Neural cell (in vitro differentiated cells): ENCODE measurements around the gene OR5T3. TPM values are rescaled to one million over a fixed set of nuclear protein-coding genes. Genes with fewer than 3 reads are reported as not detected.

ENCODE experiments used
- H2AFZ ChIP-seq: fragments of 200-600, 300-800 bp; sonication (generic), shearing (Covaris generic); 2 replicates; pipeline ENCODE4 v1.6.0; 2014; ENCODE audit warnings: low read depth, mild to moderate bottlenecking, antibody characterized with exemption, low read length, moderate library complexity
- H3F3A ChIP-seq: fragments of 200-600 bp; shearing (Covaris generic); 2 replicates; pipeline ENCODE4 v1.6.1; 2016; ENCODE audit warnings: mild to moderate bottlenecking, moderate library complexity, mixed read lengths, antibody characterized with exemption, low read length; ENCODE audit not compliant: insufficient read depth, poor library complexity, severe bottlenecking
- H3K27ac ChIP-seq: fragments of 200-600, 300-800 bp; sonication (generic), shearing (Covaris generic); 2 replicates; pipeline ENCODE4 v1.5.1; 2014; ENCODE audit warnings: mild to moderate bottlenecking, low read length, moderate library complexity
- H3K27me3 ChIP-seq: fragments of 300-800, 200-600 bp; sonication (generic), shearing (Covaris generic); 2 replicates; pipeline ENCODE4 v1.6.0; 2014; ENCODE audit warnings: mild to moderate bottlenecking, low read depth, low read length, moderate library complexity; ENCODE audit not compliant: insufficient read depth
- H3K36me3 ChIP-seq: fragments of 300-800, 200-600 bp; sonication (generic), shearing (Covaris generic); 2 replicates; pipeline ENCODE4 v1.5.1; 2014; ENCODE audit warnings: mild to moderate bottlenecking, antibody characterized with exemption, low read length, moderate library complexity; ENCODE audit not compliant: insufficient read depth
- H3K4me2 ChIP-seq: fragments of 300-800, 200-600 bp; sonication (generic), shearing (Covaris generic); 2 replicates; pipeline ENCODE4 v1.6.0; 2014; ENCODE audit warnings: mild to moderate bottlenecking, low read length
- H3K4me3 ChIP-seq: fragments of 300-800, 200-600 bp; sonication (generic), shearing (Covaris generic); 2 replicates; pipeline ENCODE4 v1.5.1; 2014; ENCODE audit warnings: mild to moderate bottlenecking, low read length, moderate library complexity
- H3K79me2 ChIP-seq: fragments of 200-600 bp; shearing (Covaris generic); replicated peaks from 2 replicates; pipeline ENCODE4 v1.6.0; 2014; ENCODE audit warnings: mild to moderate bottlenecking, low read length, moderate library complexity; ENCODE audit not compliant: insufficient read depth
- H3K9ac ChIP-seq: fragments of 300-800, 200-600 bp; sonication (generic), shearing (Covaris generic); 2 replicates; pipeline ENCODE4 v1.6.1; 2016; ENCODE audit warnings: mild to moderate bottlenecking, low read length, mixed read lengths
- H3K9me2 ChIP-seq: fragments of 200-600 bp; shearing (Covaris generic); 2 replicates; pipeline ENCODE4 v1.6.1; 2016; ENCODE audit warnings: mild to moderate bottlenecking, low read length, mixed read lengths; ENCODE audit not compliant: insufficient read depth
- H3K9me3 ChIP-seq: fragments of 200-600, 300-800 bp; sonication (generic), shearing (Covaris generic); 2 replicates; pipeline ENCODE4 v1.6.1; 2016; ENCODE audit warnings: mild to moderate bottlenecking, mixed run types, low read length, moderate library complexity, mixed read lengths
- H4K20me1 ChIP-seq: fragments of 200-600 bp; shearing (Covaris generic); 2 replicates; pipeline ENCODE4 v1.6.1; 2016; ENCODE audit warnings: mild to moderate bottlenecking, mixed run types; ENCODE audit not compliant: insufficient read depth
- EP300 ChIP-seq: fragments of 450-650 bp; conservative IDR thresholded peaks from 2 replicates; pipeline ENCODE4 v1.6.1; 2014; ENCODE audit warnings: antibody characterized with exemption, mild to moderate bottlenecking, moderate library complexity; ENCODE audit not compliant: poor library complexity, severe bottlenecking
- EZH2 ChIP-seq: fragments of 200-600, 300-800 bp; shearing (Covaris generic), sonication (generic); IDR thresholded peaks from 2 replicates; pipeline ENCODE4 v1.6.1; 2014; ENCODE audit warnings: antibody characterized with exemption, low read length, borderline replicate concordance, mild to moderate bottlenecking; ENCODE audit not compliant: insufficient read depth, poor library complexity, severe bottlenecking
- MXI1 ChIP-seq: fragments of 450-650 bp; conservative IDR thresholded peaks from 2 replicates; pipeline ENCODE4 v1.6.1; 2014; ENCODE audit warnings: antibody characterized with exemption, mild to moderate bottlenecking; ENCODE audit not compliant: poor library complexity, severe bottlenecking
- POLR2AphosphoS5 ChIP-seq: IDR thresholded peaks from 2 replicates; pipeline ENCODE4 v1.6.1; 2012
- RAD21 ChIP-seq: fragments of 450-650 bp; conservative IDR thresholded peaks from 2 replicates; pipeline ENCODE4 v1.6.1; 2014; ENCODE audit warnings: antibody characterized with exemption, mild to moderate bottlenecking, moderate library complexity
- SMC3 ChIP-seq: fragments of 450-650 bp; conservative IDR thresholded peaks from 2 replicates; pipeline ENCODE4 v1.6.1; 2014; ENCODE audit warnings: antibody characterized with exemption, mild to moderate bottlenecking, moderate library complexity; ENCODE audit not compliant: poor library complexity
- TAF1 ChIP-seq: IDR thresholded peaks from 2 replicates; pipeline ENCODE4 v1.6.1; 2012; ENCODE audit warnings: low read depth
- polyA minus RNA-seq: library from RNA; depleted of rRNA, polyadenylated mRNA; stranded (reverse); fragments of >200 nt; gene quantifications from 2 replicates; pipeline ENCODE4 v1.2.3, GENCODE V29; 2014
- polyA plus RNA-seq: library from polyadenylated mRNA; depleted of rRNA; stranded (reverse); fragments of >200 nt; gene quantifications from 2 replicates; pipeline ENCODE4 v1.2.3, GENCODE V29; 2014
- TF ChIP-seq, protein P1 (sequence below): IDR thresholded peaks from 2 replicates; pipeline ENCODE4 v1.6.1; 2012; ENCODE audit warnings: borderline replicate concordance
- TF ChIP-seq, protein P2 (sequence below): fragments of 450-650 bp; IDR thresholded peaks from 2 replicates; pipeline ENCODE4 v1.5.1; 2014; ENCODE audit warnings: antibody characterized with exemption, mild to moderate bottlenecking, moderate library complexity; ENCODE audit not compliant: poor library complexity, severe bottlenecking

The OR5T3 gene
- polyA plus RNA-seq (not detected in 2 replicates), polyA minus RNA-seq (not detected in 2 replicates)

DNA sequence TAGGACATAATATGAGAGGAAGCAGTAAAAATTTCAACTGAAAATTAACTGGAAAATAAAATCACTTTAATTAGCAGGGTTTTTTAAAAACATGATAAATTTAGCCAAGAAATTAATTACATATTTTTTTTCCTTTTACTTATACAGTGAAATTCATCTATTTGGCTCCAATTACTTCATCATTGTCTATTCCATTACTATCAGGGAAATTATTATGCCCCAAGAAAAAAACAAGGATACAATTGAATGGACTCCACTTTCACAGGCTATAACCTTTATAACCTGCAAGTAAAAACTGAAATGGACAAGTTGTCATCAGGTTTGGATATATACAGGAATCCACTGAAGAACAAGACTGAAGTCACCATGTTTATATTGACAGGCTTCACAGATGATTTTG lies at the start of gene OR5T3:
OR5T3 (plus strand) TSS at position 301 of the 400 bp plus-strand sequence; CDS start at position 301, 0 bp downstream.
- H3K36me3 ChIP-seq, result no peaks in the 10 kb centered on the region
- H3K9me3 ChIP-seq, result no peaks in the 10 kb centered on the region
- H3K4me3 ChIP-seq, result no peak within 1 kb of the TSS
- H3K9ac ChIP-seq, result no peak within 1 kb of the TSS
- TF ChIP-seq POLR2AphosphoS5 (no peak), TAF1 (no peak), EZH2 (no peak), EP300 (no peak), SMC3 (no peak), MXI1 (no peak), RAD21 (no peak)
- TF ChIP-seq, protein P1, sequence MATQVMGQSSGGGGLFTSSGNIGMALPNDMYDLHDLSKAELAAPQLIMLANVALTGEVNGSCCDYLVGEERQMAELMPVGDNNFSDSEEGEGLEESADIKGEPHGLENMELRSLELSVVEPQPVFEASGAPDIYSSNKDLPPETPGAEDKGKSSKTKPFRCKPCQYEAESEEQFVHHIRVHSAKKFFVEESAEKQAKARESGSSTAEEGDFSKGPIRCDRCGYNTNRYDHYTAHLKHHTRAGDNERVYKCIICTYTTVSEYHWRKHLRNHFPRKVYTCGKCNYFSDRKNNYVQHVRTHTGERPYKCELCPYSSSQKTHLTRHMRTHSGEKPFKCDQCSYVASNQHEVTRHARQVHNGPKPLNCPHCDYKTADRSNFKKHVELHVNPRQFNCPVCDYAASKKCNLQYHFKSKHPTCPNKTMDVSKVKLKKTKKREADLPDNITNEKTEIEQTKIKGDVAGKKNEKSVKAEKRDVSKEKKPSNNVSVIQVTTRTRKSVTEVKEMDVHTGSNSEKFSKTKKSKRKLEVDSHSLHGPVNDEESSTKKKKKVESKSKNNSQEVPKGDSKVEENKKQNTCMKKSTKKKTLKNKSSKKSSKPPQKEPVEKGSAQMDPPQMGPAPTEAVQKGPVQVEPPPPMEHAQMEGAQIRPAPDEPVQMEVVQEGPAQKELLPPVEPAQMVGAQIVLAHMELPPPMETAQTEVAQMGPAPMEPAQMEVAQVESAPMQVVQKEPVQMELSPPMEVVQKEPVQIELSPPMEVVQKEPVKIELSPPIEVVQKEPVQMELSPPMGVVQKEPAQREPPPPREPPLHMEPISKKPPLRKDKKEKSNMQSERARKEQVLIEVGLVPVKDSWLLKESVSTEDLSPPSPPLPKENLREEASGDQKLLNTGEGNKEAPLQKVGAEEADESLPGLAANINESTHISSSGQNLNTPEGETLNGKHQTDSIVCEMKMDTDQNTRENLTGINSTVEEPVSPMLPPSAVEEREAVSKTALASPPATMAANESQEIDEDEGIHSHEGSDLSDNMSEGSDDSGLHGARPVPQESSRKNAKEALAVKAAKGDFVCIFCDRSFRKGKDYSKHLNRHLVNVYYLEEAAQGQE, result no peak
- TF ChIP-seq, protein P2, sequence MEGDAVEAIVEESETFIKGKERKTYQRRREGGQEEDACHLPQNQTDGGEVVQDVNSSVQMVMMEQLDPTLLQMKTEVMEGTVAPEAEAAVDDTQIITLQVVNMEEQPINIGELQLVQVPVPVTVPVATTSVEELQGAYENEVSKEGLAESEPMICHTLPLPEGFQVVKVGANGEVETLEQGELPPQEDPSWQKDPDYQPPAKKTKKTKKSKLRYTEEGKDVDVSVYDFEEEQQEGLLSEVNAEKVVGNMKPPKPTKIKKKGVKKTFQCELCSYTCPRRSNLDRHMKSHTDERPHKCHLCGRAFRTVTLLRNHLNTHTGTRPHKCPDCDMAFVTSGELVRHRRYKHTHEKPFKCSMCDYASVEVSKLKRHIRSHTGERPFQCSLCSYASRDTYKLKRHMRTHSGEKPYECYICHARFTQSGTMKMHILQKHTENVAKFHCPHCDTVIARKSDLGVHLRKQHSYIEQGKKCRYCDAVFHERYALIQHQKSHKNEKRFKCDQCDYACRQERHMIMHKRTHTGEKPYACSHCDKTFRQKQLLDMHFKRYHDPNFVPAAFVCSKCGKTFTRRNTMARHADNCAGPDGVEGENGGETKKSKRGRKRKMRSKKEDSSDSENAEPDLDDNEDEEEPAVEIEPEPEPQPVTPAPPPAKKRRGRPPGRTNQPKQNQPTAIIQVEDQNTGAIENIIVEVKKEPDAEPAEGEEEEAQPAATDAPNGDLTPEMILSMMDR, result no peak
- H3K27me3 ChIP-seq, result no peaks in the 10 kb centered on the region
- no peaks in the 10 kb centered on the region for H3K9me2 ChIP-seq
- no peak within 1 kb of the TSS for H3K4me2 ChIP-seq
- H4K20me1 ChIP-seq, result no peaks in the 10 kb centered on the region
- no peaks in the 10 kb centered on the region for H3K79me2 ChIP-seq
- H3K27ac ChIP-seq, result no peak within 1 kb of the TSS
- H2AFZ ChIP-seq, result no peak within 1 kb of the TSS
- H3F3A ChIP-seq, result no peaks in the 10 kb centered on the region

DNA sequence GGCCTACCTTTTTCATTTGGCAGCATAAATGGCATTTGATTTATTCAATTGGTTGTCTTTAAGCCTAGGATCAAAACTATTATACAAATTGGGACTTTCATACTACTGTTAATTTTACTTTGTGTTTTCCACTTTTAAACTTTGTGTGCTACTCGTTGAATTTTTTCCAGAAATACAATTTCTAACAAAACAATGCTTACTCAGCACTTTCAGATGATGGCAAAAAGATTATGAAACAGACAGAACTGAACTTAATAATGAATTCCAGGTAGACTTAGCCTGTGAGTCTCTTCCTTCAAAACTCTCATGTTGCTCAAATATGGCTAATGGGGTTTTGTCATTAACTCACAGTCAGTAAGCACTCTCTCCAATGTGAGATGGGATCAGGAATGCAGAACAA lies 44.3 kb upstream of the OR5T3 start:
- no peaks in the 10 kb centered on the region for H3K27me3 ChIP-seq
- no peak overlapping the region for H3K4me3 ChIP-seq
- no peak overlapping the region for H3K4me2 ChIP-seq
- H3K9ac ChIP-seq, result no peak overlapping the region
- H3F3A ChIP-seq, result no peaks in the 10 kb centered on the region
- H3K9me2 ChIP-seq, result no peaks in the 10 kb centered on the region
- no peaks in the 10 kb centered on the region for H4K20me1 ChIP-seq
- peak overlapping the region; percentile 14 for H3K27ac ChIP-seq
- no peaks in the 10 kb centered on the region for H3K36me3 ChIP-seq
- no peak overlapping the region for H2AFZ ChIP-seq
- TF ChIP-seq, protein P2, result no peak
- TF ChIP-seq, protein P1, result no peak
- TF ChIP-seq EZH2, result no peak
- no peaks in the 10 kb centered on the region for H3K9me3 ChIP-seq
- no peaks in the 10 kb centered on the region for H3K79me2 ChIP-seq
